ENCODE data around the gene CACNA1A. TPM values are rescaled to one million over a fixed set of nuclear protein-coding genes. Genes with fewer than 3 reads are reported as not detected.
A peak's percentile ranks its signal among the peaks of the same experiment; 100 is the strongest.

CACNA1A gene
- total RNA-seq, 2 experiments from 2014 or later = 0.19 to 0.78 TPM

- DNase-seq (ENCODE audit: low spot score) = no peak
These were observed 239.1 kb downstream of the CACNA1A start for GRCh38 chr19:13267131-13267530.

DNA sequence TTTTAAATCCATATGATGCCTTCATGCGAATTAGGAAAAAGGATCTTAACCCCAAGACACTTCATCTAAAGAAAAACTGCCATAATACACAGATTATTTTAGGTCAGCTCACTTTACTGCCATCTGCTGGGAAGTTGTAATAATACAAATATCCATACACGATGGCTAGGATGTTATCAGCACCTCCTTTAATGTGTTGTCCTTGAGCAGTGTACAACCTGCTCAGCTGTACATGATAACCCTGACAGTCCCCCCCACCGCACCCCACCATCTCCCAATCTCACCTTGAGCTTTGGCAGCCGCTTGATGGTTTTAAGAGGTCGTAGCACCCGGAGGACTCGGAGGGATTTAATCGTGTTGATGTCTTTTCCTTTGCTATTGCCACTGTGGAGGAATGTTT, 243.8 kb downstream of the CACNA1A start:
- TF ChIP-seq, protein P1, sequence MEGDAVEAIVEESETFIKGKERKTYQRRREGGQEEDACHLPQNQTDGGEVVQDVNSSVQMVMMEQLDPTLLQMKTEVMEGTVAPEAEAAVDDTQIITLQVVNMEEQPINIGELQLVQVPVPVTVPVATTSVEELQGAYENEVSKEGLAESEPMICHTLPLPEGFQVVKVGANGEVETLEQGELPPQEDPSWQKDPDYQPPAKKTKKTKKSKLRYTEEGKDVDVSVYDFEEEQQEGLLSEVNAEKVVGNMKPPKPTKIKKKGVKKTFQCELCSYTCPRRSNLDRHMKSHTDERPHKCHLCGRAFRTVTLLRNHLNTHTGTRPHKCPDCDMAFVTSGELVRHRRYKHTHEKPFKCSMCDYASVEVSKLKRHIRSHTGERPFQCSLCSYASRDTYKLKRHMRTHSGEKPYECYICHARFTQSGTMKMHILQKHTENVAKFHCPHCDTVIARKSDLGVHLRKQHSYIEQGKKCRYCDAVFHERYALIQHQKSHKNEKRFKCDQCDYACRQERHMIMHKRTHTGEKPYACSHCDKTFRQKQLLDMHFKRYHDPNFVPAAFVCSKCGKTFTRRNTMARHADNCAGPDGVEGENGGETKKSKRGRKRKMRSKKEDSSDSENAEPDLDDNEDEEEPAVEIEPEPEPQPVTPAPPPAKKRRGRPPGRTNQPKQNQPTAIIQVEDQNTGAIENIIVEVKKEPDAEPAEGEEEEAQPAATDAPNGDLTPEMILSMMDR (conservative IDR thresholded peaks at IDR 0.05; ENCODE audit: low read length) = peak; percentile 81
- TF ChIP-seq EZH2phosphoT487 (IDR thresholded peaks at IDR 0.05; ENCODE audit: borderline replicate concordance, low read depth, low read length) = no peak
- no TSS peak for BruUV-seq (replicated peaks)
- Histone ChIP-seq H3K4me2 (ENCODE audit: low read length) (no peak overlapping the region), H3K79me2 (ENCODE audit: insufficient read depth, low read depth, low read length) (no peaks in the 10 kb centered on the region), H3K36me3 (ENCODE audit: insufficient read depth, low read length) (no peaks in the 10 kb centered on the region), H4K20me1 (ENCODE audit: insufficient read depth, low read length) (no peaks in the 10 kb centered on the region), H3K9me2 (ENCODE audit: insufficient read depth, low read length) (no peaks in the 10 kb centered on the region), H3K4me1 (ENCODE audit: insufficient read depth, low read length, poor library complexity, severe bottlenecking) (peaks cover 13% of the 10 kb centered on the region), H3K9me3 (ENCODE audit: low read length) (no peaks in the 10 kb centered on the region), H2AFZ (ENCODE audit: low read length) (no peak overlapping the region), H3K27ac (ENCODE audit: low read depth, low read length, poor library complexity, severe bottlenecking) (no peak overlapping the region), H3K4me3 (ENCODE audit: low read depth, low read length, poor library complexity, severe bottlenecking) (no peak overlapping the region)
- intact Hi-C loops (cut with micrococcal nuclease; ENCODE audit: unreplicated experiment) = loop anchor here (1.0 to 5.0 kb wide), 2 partner anchors 67 to 285 kb away; no protein-coding TSS in a partner anchor
- ChIA-PET CTCF (ENCODE audit: unreplicated experiment) (interaction anchor here (0.6 to 1.2 kb wide), 5 partner anchors 42 to 330 kb away, joined by 3 to 15 read pairs (median 6); no protein-coding TSS in a partner anchor), POLR2A (interaction anchor here (1.1 kb wide), 1 partner anchor 11 kb away, joined by 3 read pairs; no protein-coding TSS in a partner anchor)
- peak; percentile 69 for DNase-seq (ENCODE audit: low spot score)

More at GRCh38 chr19:13267131-13267530, 239.1 kb downstream of the CACNA1A start:
- Histone ChIP-seq H3K4me2 (ENCODE audit: low read length) (no peak overlapping the region), H4K20me1 (ENCODE audit: insufficient read depth, low read length) (no peaks in the 10 kb centered on the region), H3K27ac (ENCODE audit: low read depth, low read length, poor library complexity, severe bottlenecking) (no peak overlapping the region), H3K36me3 (ENCODE audit: insufficient read depth, low read length) (no peaks in the 10 kb centered on the region), H3K9me3 (ENCODE audit: low read length) (no peaks in the 10 kb centered on the region), H2AFZ (ENCODE audit: low read length) (no peak overlapping the region), H3K4me3 (ENCODE audit: low read depth, low read length, poor library complexity, severe bottlenecking) (no peak overlapping the region), H3K79me2 (ENCODE audit: insufficient read depth, low read depth, low read length) (no peaks in the 10 kb centered on the region), H3K9me2 (ENCODE audit: insufficient read depth, low read length) (no peaks in the 10 kb centered on the region), H3K4me1 (ENCODE audit: insufficient read depth, low read length, poor library complexity, severe bottlenecking) (no peaks in the 10 kb centered on the region)
- CTCF ChIA-PET (ENCODE audit: unreplicated experiment) = no interaction called here
- intact Hi-C loops (cut with micrococcal nuclease; ENCODE audit: unreplicated experiment) = no loop called here
- no TSS peak for BruUV-seq (replicated peaks)
- POLR2A ChIA-PET = no interaction called here
- TF ChIP-seq, protein P1 (conservative IDR thresholded peaks at IDR 0.05; ENCODE audit: low read length) = no peak
- TF ChIP-seq EZH2phosphoT487 (IDR thresholded peaks at IDR 0.05; ENCODE audit: borderline replicate concordance, low read depth, low read length) = no peak

DNA sequence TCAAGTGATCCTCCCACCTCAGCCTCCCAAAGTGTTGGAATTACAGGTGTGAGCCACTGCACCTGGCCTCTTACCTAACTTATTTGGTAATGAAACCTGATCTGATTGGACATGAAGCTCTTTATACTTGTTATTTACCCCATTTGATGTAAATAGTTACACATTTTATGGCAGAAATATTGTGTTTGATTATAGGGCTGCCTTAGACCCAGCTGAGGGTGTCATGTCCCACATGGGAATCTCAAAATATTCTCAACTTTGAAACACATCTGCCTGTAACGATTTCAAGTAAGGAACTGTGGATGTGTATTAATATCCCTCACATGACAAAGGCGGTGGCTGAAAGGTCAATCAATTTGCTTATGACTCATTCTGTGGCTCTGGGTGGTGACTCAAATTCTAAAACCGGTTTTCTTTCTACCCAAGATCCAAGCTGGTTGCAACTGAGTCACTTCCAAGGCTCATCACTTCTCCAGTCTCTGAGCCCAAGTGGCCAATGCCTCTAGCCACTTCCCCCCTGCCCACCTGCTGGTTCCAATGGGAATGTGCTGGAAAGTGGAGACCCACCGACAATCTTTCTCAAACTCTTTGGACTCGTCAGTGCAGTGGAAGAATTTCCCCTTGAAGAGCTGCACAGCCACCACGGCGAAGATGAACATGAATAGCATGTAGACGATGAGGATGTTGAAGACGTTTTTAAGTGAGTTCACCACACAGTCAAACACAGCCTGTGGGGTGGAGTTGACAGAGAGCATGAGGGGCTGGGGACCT, 245.2 kb downstream of the CACNA1A start:
- Histone ChIP-seq H3K9me3 (ENCODE audit: low read length) (no peaks in the 10 kb centered on the region), H3K4me3 (ENCODE audit: low read depth, low read length, poor library complexity, severe bottlenecking) (peak overlapping the region; percentile 21), H3K4me1 (ENCODE audit: insufficient read depth, low read length, poor library complexity, severe bottlenecking) (peaks cover 13% of the 10 kb centered on the region), H4K20me1 (ENCODE audit: insufficient read depth, low read length) (no peaks in the 10 kb centered on the region), H3K27ac (ENCODE audit: low read depth, low read length, poor library complexity, severe bottlenecking) (no peak overlapping the region), H2AFZ (ENCODE audit: low read length) (peak overlapping the region; percentile 64; the same call in 1 of the 2 replicates), H3K4me2 (ENCODE audit: low read length) (peak overlapping the region; percentile 46), H3K36me3 (ENCODE audit: insufficient read depth, low read length) (no peaks in the 10 kb centered on the region), H3K9me2 (ENCODE audit: insufficient read depth, low read length) (no peaks in the 10 kb centered on the region), H3K79me2 (ENCODE audit: insufficient read depth, low read depth, low read length) (no peaks in the 10 kb centered on the region)
- TF ChIP-seq, protein P1 (conservative IDR thresholded peaks at IDR 0.05; ENCODE audit: low read length) = no peak
- no peak for TF ChIP-seq EZH2phosphoT487 (IDR thresholded peaks at IDR 0.05; ENCODE audit: borderline replicate concordance, low read depth, low read length)
- no peak for DNase-seq (ENCODE audit: low spot score)
- POLR2A ChIA-PET = interaction anchor here (0.6 kb wide), 1 partner anchor 758 kb away, joined by 3 read pairs; no protein-coding TSS in a partner anchor
- intact Hi-C loops (cut with micrococcal nuclease; ENCODE audit: unreplicated experiment) = loop anchor here (5.0 kb wide), 1 partner anchor 284 kb away; no protein-coding TSS in a partner anchor
- BruUV-seq (replicated peaks) = no TSS peak
- CTCF ChIA-PET (ENCODE audit: unreplicated experiment) = no interaction called here
